ENCODE results near the gene PHACTR3. TPM values are rescaled to one million over a fixed set of nuclear protein-coding genes. Genes with fewer than 3 reads are reported as not detected.

PHACTR3 gene
- total RNA-seq, 2 donors from 2014 or later: 0.34 TPM; not detected in 1

DNA sequence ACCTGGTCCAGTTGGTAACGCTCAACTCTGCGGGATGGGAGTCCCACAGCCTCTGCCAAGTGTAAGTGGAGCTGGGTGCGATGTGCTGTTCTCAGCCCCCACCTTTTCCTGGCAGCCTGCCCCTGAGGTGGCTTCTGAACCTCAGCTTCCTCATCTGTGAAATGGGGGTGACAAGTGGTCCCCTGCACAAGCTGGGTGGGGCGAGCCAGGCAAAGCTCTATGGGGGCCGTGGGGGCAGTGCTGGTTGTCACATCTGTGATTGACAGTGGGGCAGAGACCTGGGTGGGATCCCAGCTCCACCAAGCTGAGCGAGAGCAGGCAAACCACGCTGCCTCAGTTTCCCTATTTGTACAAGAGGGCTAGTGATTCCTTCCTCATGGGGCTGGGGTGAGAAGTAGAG, 166.5 kb downstream of the PHACTR3 start:
- Histone ChIP-seq H3K36me3 (no peaks in the 10 kb centered on the region), H3K27me3 (replicated peaks; ENCODE audit: insufficient read depth) (no peaks in the 10 kb centered on the region), H3K4me3 (no peak overlapping the region), H3K27ac (no peak overlapping the region), H3K9me3 (no peaks in the 10 kb centered on the region), H3K4me1 (replicated peaks) (no peaks in the 10 kb centered on the region)
- intact Hi-C loops (cut with DNase I): no loop called here
- DNase-seq (ENCODE audit: low spot score): no peak
- WGBS: 85% methylated on average over 7 of the region's 7 CpGs
- TF ChIP-seq, protein P1, sequence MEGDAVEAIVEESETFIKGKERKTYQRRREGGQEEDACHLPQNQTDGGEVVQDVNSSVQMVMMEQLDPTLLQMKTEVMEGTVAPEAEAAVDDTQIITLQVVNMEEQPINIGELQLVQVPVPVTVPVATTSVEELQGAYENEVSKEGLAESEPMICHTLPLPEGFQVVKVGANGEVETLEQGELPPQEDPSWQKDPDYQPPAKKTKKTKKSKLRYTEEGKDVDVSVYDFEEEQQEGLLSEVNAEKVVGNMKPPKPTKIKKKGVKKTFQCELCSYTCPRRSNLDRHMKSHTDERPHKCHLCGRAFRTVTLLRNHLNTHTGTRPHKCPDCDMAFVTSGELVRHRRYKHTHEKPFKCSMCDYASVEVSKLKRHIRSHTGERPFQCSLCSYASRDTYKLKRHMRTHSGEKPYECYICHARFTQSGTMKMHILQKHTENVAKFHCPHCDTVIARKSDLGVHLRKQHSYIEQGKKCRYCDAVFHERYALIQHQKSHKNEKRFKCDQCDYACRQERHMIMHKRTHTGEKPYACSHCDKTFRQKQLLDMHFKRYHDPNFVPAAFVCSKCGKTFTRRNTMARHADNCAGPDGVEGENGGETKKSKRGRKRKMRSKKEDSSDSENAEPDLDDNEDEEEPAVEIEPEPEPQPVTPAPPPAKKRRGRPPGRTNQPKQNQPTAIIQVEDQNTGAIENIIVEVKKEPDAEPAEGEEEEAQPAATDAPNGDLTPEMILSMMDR (IDR thresholded peaks at IDR 0.05): no peak
- no peak for TF ChIP-seq POLR2AphosphoS5 (IDR thresholded peaks at IDR 0.05)
- TF ChIP-seq POLR2A (IDR thresholded peaks at IDR 0.05): no peak

DNA sequence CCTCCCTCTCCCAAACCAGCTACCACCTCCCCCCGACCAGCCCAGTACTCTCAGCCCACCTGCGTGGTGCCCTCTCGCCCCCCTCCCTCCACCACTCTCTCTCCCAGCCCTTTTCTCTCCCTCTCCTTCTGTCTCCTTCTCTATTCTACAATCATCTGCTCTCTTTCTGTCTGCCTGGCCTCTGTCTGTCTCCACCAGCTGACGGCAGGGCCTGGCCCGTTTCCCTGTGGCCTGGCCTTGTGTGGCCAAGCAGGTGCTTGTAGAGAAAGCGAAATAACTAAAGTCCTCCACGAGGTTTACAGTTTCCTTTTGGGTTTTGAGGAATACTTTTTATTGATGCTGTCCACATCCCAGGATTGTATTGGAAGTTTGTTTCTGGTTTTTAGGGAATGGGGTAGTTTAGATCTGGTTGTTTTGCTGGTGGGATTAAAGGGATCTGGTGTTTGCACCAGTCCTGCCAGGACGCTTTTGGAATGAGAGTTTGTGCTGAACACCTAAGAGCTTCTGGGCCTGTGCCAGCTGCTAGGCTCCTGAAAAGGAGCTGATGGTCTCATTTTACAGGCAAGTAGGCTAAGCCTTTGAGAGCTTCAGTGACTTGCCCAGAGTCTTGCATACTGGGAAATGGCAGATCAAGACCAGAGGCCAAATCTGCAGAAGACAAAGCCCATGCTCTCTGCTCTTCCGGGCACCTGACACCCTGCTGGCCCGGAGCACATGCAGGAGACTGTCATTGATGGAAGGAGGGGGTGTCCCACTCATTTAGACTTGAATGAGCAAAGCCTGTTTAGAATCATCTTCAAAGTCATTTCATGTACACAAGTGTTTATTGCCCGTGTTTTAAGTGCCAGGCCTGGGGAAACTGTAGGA, 167.4 kb downstream of the PHACTR3 start:
- WGBS: 50% methylated on average over 11 of the region's 11 CpGs

DNA sequence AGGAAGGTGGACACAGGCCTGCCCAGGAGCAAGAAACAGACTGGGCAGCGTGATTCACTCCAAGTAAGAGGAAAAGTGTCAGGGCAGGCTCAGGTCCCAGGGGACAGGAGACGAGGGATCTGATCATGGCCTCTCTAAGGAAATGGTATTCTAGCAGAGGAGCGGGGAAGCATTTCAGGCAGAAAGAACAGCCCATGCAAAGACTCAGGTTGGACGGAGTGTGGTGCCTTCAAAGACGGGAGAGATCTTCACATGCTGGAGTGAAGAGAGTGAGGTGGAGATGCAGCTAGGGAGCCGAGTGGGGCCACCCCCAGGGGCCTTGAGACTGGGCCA, 168.0 kb downstream of the PHACTR3 start:
- no peaks in the 10 kb centered on the region for H3K36me3 ChIP-seq
- intact Hi-C loops (cut with DNase I): no loop called here
- H3K4me1 ChIP-seq (replicated peaks): no peaks in the 10 kb centered on the region
- no peaks in the 10 kb centered on the region for H3K9me3 ChIP-seq
- H3K27me3 ChIP-seq (replicated peaks; ENCODE audit: insufficient read depth): no peaks in the 10 kb centered on the region
- DNase-seq (ENCODE audit: low spot score): no peak
- H3K4me3 ChIP-seq: no peak overlapping the region
- no peak overlapping the region for H3K27ac ChIP-seq
- no peak for TF ChIP-seq POLR2A (IDR thresholded peaks at IDR 0.05)
- TF ChIP-seq, protein P1 (IDR thresholded peaks at IDR 0.05): no peak
- no peak for TF ChIP-seq POLR2AphosphoS5 (IDR thresholded peaks at IDR 0.05)
- WGBS: 94% methylated on average over 5 of the region's 6 CpGs

More for the DNA sequence above, 167.4 kb downstream of the PHACTR3 start:
- DNase-seq (ENCODE audit: low spot score): no peak
- TF ChIP-seq POLR2AphosphoS5 (IDR thresholded peaks at IDR 0.05) (no peak), POLR2A (IDR thresholded peaks at IDR 0.05) (no peak)
- TF ChIP-seq, protein P1 (IDR thresholded peaks at IDR 0.05): no peak
- H3K27ac ChIP-seq: no peak overlapping the region
- H3K27me3 ChIP-seq (replicated peaks; ENCODE audit: insufficient read depth): no peaks in the 10 kb centered on the region
- intact Hi-C loops (cut with DNase I): no loop called here
- H3K4me1 ChIP-seq (replicated peaks): no peaks in the 10 kb centered on the region
- H3K36me3 ChIP-seq: no peaks in the 10 kb centered on the region
- H3K4me3 ChIP-seq: no peak overlapping the region
- H3K9me3 ChIP-seq: no peaks in the 10 kb centered on the region

DNA sequence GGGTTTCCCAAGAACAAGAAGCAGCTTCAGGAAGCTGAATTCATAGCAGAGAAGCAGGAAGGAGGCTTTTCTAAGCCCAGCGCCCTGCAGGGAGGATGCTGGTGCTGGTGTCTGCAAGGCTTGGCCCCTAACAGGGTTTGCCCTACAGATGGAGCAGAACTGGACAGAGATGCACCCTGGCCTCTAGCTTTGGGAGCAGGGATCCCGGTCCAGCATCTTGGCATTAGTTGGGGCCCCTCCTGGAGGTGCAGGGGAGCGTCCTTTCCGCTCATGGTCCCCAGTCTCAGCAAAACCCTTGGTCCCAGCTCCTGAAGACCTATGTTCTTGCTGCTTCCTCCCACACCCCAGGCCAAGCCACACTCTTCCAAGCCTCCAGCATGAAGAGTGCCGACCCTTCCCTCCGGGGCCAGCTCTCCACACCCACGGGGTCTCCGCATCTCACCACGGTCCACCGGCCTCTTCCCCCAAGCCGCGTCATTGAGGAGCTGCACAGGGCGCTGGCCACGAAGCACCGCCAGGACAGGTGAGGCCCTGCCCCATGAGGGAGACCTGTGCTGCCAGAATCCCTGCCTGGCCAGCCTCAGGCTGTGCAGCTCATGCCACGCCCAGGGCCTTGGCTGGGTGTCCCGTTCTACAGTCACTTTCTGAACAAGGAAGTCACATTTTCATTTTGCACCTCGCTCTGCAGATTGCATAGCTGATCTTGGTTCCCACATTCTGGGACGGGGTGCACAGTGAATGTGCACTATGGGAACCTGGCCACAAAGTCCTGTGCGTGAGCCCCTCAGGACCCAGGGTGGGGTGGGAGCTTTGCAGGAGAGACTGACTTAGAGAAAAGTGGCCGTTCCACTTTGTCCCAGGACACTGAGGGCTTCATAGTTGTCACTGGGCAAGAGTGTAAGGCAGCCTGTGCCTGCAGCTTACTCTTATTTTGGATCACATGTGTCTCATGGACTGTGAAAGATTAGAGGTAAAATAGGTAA, 168.9 kb downstream of the PHACTR3 start:
- no peaks in the 10 kb centered on the region for H3K4me1 ChIP-seq (replicated peaks)
- H3K27me3 ChIP-seq (replicated peaks; ENCODE audit: insufficient read depth): no peaks in the 10 kb centered on the region
- 88% methylated on average over 21 of the region's 21 CpGs for WGBS
- no peak for DNase-seq (ENCODE audit: low spot score)
- H3K9me3 ChIP-seq: no peaks in the 10 kb centered on the region
- intact Hi-C loops (cut with DNase I): no loop called here
- H3K4me3 ChIP-seq: no peak overlapping the region
- H3K36me3 ChIP-seq: no peaks in the 10 kb centered on the region
- no peak overlapping the region for H3K27ac ChIP-seq
- TF ChIP-seq POLR2AphosphoS5 (IDR thresholded peaks at IDR 0.05) (no peak), POLR2A (IDR thresholded peaks at IDR 0.05) (no peak)

DNA sequence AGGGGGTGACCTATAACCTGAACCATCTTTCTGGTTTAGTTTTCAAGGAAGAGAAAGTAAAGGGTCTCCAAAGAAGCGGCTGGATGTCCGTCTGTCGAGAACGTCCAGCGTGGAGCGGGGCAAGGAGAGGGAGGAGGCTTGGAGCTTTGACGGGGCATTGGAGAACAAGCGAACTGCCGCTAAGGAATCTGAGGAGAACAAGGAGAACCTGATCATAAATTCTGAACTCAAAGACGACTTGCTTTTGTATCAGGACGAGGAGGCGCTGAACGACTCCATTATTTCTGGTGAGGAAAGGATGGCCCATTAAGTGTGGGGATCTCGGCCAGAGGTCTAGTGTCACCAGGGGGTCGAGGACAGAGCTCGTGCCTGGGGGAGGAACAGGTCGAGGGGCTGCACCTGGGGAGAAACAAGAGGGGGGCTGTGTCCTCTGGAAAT, 169.9 kb downstream of the PHACTR3 start:
- H3K36me3 ChIP-seq: no peaks in the 10 kb centered on the region
- no peaks in the 10 kb centered on the region for H3K9me3 ChIP-seq
- WGBS: 54% methylated on average over 17 of the region's 17 CpGs
- no peak overlapping the region for H3K4me3 ChIP-seq
- H3K4me1 ChIP-seq (replicated peaks): no peaks in the 10 kb centered on the region
- no peak overlapping the region for H3K27ac ChIP-seq
- no peak for TF ChIP-seq POLR2AphosphoS5 (IDR thresholded peaks at IDR 0.05)
- TF ChIP-seq, protein P1 (IDR thresholded peaks at IDR 0.05): no peak
- no peaks in the 10 kb centered on the region for H3K27me3 ChIP-seq (replicated peaks; ENCODE audit: insufficient read depth)
- no peak for DNase-seq (ENCODE audit: low spot score)
- intact Hi-C loops (cut with DNase I): no loop called here

Data from prostate gland (tissue), 2 donors.